DND-41 (cell line): ENCODE data around the gene MTA3.

Experiments used
- ATAC-seq: fragments of 200-7000 bp; cut with Tn5 transposase; 3 replicates; pipeline ENCODE4 v1.9.1; 2021; ENCODE audit warnings: low read depth; ENCODE audit not compliant: insufficient read depth
- DNase-seq: peaks from one replicate; pipeline ENCODE4 v3.0.0-alpha.2; 2020
- H2AFZ ChIP-seq: 2 replicates; pipeline ENCODE4 v1.6.0; 2012; ENCODE audit warnings: low read depth, low read length
- H3K27ac ChIP-seq: 2 replicates; pipeline ENCODE4 v1.5.1; 2012; ENCODE audit warnings: low read length, inconsistent platforms
- H3K27me3 ChIP-seq: fragments of 200-600 bp; sonication (generic); 2 replicates; pipeline ENCODE4 v1.6.0; 2012; ENCODE audit warnings: low read length, mild to moderate bottlenecking, inconsistent platforms; ENCODE audit not compliant: insufficient read depth, poor library complexity
- H3K36me3 ChIP-seq: 2 replicates; pipeline ENCODE4 v1.5.1; 2012; ENCODE audit warnings: low read length, inconsistent platforms; ENCODE audit not compliant: insufficient read depth
- H3K4me1 ChIP-seq: 2 replicates; pipeline ENCODE4 v1.5.1; 2012; ENCODE audit warnings: mild to moderate bottlenecking, low read length; ENCODE audit not compliant: insufficient read depth
- H3K4me2 ChIP-seq: 2 replicates; pipeline ENCODE4 v1.6.0; 2012; ENCODE audit warnings: mild to moderate bottlenecking, moderate library complexity, low read length, inconsistent platforms; ENCODE audit not compliant: insufficient read depth
- H3K4me3 ChIP-seq, 2 experiments: fragments of 200-600 bp in 1 of 2; shearing (Covaris generic) in 1 of 2; 2 replicates each; pipeline ENCODE4 v1.5.1; 2012 to 2016; ENCODE audit warnings: inconsistent platforms in 2 of 2, low read length in 2 of 2, mild to moderate bottlenecking in 2 of 2, low read depth in 1 of 2, moderate library complexity in 1 of 2
- H3K79me2 ChIP-seq: 2 replicates; pipeline ENCODE4 v1.6.0; 2012; ENCODE audit warnings: low read length, inconsistent platforms; ENCODE audit not compliant: insufficient read depth
- H3K9ac ChIP-seq: 2 replicates; pipeline ENCODE4 v1.6.0; 2012; ENCODE audit warnings: low read depth, mild to moderate bottlenecking, inconsistent platforms, low read length, moderate library complexity
- H3K9me3 ChIP-seq: 2 replicates; pipeline ENCODE4 v1.5.1; 2012; ENCODE audit warnings: low read length, moderate library complexity, mild to moderate bottlenecking, inconsistent platforms; ENCODE audit not compliant: insufficient read depth, severe bottlenecking
- H4K20me1 ChIP-seq: 2 replicates; pipeline ENCODE4 v1.6.0; 2012; ENCODE audit warnings: low read length; ENCODE audit not compliant: insufficient read depth
- EZH2 ChIP-seq: IDR thresholded peaks from 3 replicates; pipeline ENCODE4 v1.6.1; 2012; ENCODE audit warnings: borderline replicate concordance, low read depth, mild to moderate bottlenecking, moderate library complexity, low read length, inconsistent platforms; ENCODE audit not compliant: severe bottlenecking
- TF ChIP-seq, protein P1 (sequence below): IDR thresholded peaks from 2 replicates; pipeline ENCODE4 v1.5.1; 2012; ENCODE audit warnings: borderline replicate concordance, low read length, moderate library complexity, mild to moderate bottlenecking; ENCODE audit not compliant: poor library complexity, severe bottlenecking; ENCODE audit errors: extremely low read depth

Gene MTA3

DNA sequence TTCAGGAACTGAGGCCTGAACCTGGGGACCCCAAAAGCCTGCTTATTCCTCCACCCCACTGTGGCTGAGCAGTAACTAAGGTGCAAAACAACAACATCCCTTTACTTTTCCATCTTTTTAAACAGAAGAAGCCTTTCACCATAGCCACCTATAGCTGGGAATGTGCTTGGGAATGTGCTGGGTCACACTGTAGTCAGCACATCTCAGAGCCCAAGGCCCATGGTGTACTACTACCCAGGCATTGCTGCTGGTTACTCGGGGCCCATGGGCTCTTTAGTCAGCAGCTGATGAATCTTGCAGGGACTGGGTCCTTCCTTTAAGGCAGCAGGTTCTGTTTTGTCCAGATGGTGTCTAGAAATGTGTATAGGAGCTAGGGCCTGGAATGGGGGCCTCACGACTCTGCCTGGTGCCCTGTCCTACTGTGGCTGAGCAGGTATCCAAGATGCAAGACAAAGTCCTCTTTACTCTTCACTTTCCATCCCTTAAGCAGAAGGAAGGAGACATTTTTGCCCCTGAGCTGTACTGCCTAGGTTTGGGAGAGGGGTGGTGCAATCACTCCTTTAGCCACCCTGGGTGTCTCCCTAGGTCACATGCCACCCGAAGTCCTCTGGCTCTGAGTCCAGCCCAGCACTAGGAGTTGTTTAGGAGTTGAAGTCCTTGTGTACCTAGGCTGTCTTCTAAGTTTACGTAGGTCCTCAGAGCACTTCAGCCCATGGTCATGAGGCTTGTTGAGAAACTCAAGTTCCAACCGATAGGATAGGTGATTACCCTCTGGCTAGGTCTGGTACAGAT lies 125.5 kb downstream of the MTA3 start:
- H3K4me3 ChIP-seq, result no peak overlapping the region
- H3K27ac ChIP-seq, result no peak overlapping the region
- H3K9ac ChIP-seq, result no peak overlapping the region
- H4K20me1 ChIP-seq, result peaks cover 8% of the 10 kb centered on the region; the same call in 1 of the 2 replicates
- no peaks in the 10 kb centered on the region for H3K9me3 ChIP-seq
- H3K36me3 ChIP-seq, result peaks cover 33% of the 10 kb centered on the region
- TF ChIP-seq, protein P1, sequence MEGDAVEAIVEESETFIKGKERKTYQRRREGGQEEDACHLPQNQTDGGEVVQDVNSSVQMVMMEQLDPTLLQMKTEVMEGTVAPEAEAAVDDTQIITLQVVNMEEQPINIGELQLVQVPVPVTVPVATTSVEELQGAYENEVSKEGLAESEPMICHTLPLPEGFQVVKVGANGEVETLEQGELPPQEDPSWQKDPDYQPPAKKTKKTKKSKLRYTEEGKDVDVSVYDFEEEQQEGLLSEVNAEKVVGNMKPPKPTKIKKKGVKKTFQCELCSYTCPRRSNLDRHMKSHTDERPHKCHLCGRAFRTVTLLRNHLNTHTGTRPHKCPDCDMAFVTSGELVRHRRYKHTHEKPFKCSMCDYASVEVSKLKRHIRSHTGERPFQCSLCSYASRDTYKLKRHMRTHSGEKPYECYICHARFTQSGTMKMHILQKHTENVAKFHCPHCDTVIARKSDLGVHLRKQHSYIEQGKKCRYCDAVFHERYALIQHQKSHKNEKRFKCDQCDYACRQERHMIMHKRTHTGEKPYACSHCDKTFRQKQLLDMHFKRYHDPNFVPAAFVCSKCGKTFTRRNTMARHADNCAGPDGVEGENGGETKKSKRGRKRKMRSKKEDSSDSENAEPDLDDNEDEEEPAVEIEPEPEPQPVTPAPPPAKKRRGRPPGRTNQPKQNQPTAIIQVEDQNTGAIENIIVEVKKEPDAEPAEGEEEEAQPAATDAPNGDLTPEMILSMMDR, result no peak
- TF ChIP-seq EZH2, result no peak
- no peaks in the 10 kb centered on the region for H3K79me2 ChIP-seq
- no peaks in the 10 kb centered on the region for H3K4me1 ChIP-seq
- no peak overlapping the region for H2AFZ ChIP-seq
- ATAC-seq (no peak), DNase-seq (no peak)
- H3K27me3 ChIP-seq, result no peaks in the 10 kb centered on the region
- H3K4me2 ChIP-seq, result no peak overlapping the region

GRCh38 chr2:42696987-42697386 lies 128.6 kb downstream of the MTA3 start:
- H2AFZ ChIP-seq, result no peak overlapping the region
- no peaks in the 10 kb centered on the region for H3K4me1 ChIP-seq
- H3K27ac ChIP-seq, result no peak overlapping the region
- no peak overlapping the region for H3K4me2 ChIP-seq
- TF ChIP-seq, protein P1, result no peak
- TF ChIP-seq EZH2, result no peak
- H3K9ac ChIP-seq, result no peak overlapping the region
- peaks cover 29% of the 10 kb centered on the region for H3K36me3 ChIP-seq
- DNase-seq, result no peak
- no peaks in the 10 kb centered on the region for H3K9me3 ChIP-seq
- ATAC-seq, result no peak
- no peaks in the 10 kb centered on the region for H3K79me2 ChIP-seq
- peaks cover 8% of the 10 kb centered on the region; the same call in 1 of the 2 replicates for H4K20me1 ChIP-seq
- no peaks in the 10 kb centered on the region for H3K27me3 ChIP-seq
- no peak overlapping the region for H3K4me3 ChIP-seq

GRCh38 chr2:42698940-42699339 lies 130.5 kb downstream of the MTA3 start:
- ATAC-seq (no peak), DNase-seq (no peak)
- no peaks in the 10 kb centered on the region for H3K9me3 ChIP-seq
- H3K4me3 ChIP-seq, result no peak overlapping the region
- H3K4me2 ChIP-seq, result no peak overlapping the region
- H2AFZ ChIP-seq, result no peak overlapping the region
- H3K27me3 ChIP-seq, result no peaks in the 10 kb centered on the region
- no peaks in the 10 kb centered on the region for H4K20me1 ChIP-seq
- no peak for TF ChIP-seq EZH2
- TF ChIP-seq, protein P1, result no peak
- H3K36me3 ChIP-seq, result peaks cover 23% of the 10 kb centered on the region
- no peak overlapping the region for H3K27ac ChIP-seq
- no peak overlapping the region for H3K9ac ChIP-seq
- no peaks in the 10 kb centered on the region for H3K4me1 ChIP-seq
- no peaks in the 10 kb centered on the region for H3K79me2 ChIP-seq
